ENCODE data around the gene CATSPER3. TPM values are rescaled to one million over a fixed set of nuclear protein-coding genes. Genes with fewer than 3 reads are reported as not detected.

Gene CATSPER3
- total RNA-seq, 1 donor from 2014 or later, result 0.33 TPM

DNA sequence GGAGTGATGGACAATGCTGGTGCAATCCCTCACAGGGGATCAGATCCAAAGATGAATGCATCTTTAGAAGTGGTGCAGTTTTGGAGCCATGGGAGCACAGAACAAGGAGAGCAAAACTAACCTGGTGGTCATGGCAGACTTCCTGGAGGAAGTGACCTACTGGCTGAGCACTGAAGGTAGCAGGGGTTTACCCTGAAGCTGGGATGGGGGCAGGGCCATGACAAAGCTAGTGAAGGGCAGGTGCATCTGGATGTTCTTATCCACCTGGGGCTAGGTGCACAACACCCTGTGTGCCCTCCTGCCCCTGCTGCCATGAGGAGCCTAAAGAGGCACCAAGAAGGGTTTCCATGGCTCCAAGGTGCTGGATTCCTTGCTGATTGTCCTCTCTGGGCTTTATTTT, 77.8 kb downstream of the CATSPER3 start:
- no peak for DNase-seq (ENCODE audit: low spot score)
- Mint-ChIP-seq H3K36me3 (ENCODE audit: low read depth, unreplicated experiment) (peaks cover 5% of the 10 kb centered on the region), H3K4me3 (ENCODE audit: unreplicated experiment) (no peak overlapping the region), H3K4me1 (ENCODE audit: unreplicated experiment) (no peaks in the 10 kb centered on the region), H3K27me3 (ENCODE audit: unreplicated experiment) (peaks cover 23% of the 10 kb centered on the region), H3K9me3 (ENCODE audit: unreplicated experiment) (no peaks in the 10 kb centered on the region), H3K27ac (ENCODE audit: unreplicated experiment) (no peak overlapping the region)
- TF ChIP-seq, protein P1, sequence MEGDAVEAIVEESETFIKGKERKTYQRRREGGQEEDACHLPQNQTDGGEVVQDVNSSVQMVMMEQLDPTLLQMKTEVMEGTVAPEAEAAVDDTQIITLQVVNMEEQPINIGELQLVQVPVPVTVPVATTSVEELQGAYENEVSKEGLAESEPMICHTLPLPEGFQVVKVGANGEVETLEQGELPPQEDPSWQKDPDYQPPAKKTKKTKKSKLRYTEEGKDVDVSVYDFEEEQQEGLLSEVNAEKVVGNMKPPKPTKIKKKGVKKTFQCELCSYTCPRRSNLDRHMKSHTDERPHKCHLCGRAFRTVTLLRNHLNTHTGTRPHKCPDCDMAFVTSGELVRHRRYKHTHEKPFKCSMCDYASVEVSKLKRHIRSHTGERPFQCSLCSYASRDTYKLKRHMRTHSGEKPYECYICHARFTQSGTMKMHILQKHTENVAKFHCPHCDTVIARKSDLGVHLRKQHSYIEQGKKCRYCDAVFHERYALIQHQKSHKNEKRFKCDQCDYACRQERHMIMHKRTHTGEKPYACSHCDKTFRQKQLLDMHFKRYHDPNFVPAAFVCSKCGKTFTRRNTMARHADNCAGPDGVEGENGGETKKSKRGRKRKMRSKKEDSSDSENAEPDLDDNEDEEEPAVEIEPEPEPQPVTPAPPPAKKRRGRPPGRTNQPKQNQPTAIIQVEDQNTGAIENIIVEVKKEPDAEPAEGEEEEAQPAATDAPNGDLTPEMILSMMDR (IDR thresholded peaks at IDR 0.05; ENCODE audit: unreplicated experiment), result no peak

DNA sequence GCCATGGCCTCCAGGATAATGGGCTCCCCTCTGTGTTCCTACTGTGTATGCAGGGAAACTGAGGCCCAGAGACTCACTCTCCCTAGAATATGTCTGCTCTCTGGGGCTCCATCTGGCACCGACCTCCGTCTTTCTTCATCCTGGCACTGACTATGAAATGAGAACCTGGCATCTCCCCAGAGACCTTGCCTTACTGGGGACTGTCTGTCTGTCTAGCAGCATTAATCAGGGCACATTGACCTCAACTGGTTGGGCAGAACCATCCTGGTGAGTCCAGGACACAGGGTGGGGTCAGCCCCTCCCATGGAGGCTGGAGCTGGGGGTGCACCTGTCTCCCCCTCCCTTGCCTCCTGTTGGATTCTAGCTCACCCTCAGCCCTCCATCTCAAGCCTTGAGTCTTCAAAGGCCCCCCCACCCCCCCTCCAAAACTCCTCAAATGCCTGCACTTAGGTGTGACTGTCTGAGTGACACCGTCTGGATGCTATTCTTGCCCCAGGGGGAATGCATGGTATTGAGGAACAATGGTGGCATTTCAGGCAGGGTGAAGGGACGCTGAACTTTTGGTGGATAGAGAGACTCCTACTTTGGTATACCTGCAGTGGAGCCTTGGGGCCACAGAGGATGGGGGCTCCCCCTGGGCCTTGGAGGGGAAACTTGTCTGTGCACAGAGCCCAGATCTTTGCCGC, 79.1 kb downstream of the CATSPER3 start:
- H3K9me3 Mint-ChIP-seq (ENCODE audit: unreplicated experiment), result no peaks in the 10 kb centered on the region
- H3K27me3 Mint-ChIP-seq (ENCODE audit: unreplicated experiment), result peaks cover 26% of the 10 kb centered on the region
- no peak overlapping the region for H3K27ac Mint-ChIP-seq (ENCODE audit: unreplicated experiment)
- TF ChIP-seq, protein P1 (IDR thresholded peaks at IDR 0.05; ENCODE audit: unreplicated experiment), result no peak
- peaks cover 5% of the 10 kb centered on the region for H3K4me1 Mint-ChIP-seq (ENCODE audit: unreplicated experiment)
- H3K4me3 Mint-ChIP-seq (ENCODE audit: unreplicated experiment), result no peak overlapping the region
- no peak for DNase-seq (ENCODE audit: low spot score)
- peaks cover 4% of the 10 kb centered on the region for H3K36me3 Mint-ChIP-seq (ENCODE audit: low read depth, unreplicated experiment)

DNA sequence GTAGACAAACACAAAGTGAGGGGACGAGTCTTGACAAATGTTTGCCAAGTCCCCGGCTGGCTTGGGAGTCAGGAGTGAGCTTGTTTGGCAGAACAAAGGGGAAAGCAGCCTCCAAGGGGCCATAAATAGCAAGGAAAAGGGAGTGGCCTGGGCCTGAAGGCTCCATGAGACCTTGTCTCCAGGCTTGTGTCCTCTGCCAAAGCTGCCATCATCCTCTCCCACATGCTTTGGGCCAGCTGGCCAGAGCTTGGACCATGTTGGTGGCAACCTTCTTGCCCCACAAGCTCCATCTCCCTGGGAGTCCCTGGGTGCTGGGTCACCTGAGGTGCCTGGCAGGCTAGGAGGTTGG, 79.6 kb downstream of the CATSPER3 start:
- Mint-ChIP-seq H3K9me3 (ENCODE audit: unreplicated experiment) (no peaks in the 10 kb centered on the region), H3K27ac (ENCODE audit: unreplicated experiment) (no peak overlapping the region), H3K36me3 (ENCODE audit: low read depth, unreplicated experiment) (peaks cover 4% of the 10 kb centered on the region), H3K27me3 (ENCODE audit: unreplicated experiment) (peaks cover 30% of the 10 kb centered on the region), H3K4me3 (ENCODE audit: unreplicated experiment) (no peak overlapping the region), H3K4me1 (ENCODE audit: unreplicated experiment) (peaks cover 5% of the 10 kb centered on the region)
- TF ChIP-seq, protein P1 (IDR thresholded peaks at IDR 0.05; ENCODE audit: unreplicated experiment), result no peak
- DNase-seq (ENCODE audit: low spot score), result no peak

DNA sequence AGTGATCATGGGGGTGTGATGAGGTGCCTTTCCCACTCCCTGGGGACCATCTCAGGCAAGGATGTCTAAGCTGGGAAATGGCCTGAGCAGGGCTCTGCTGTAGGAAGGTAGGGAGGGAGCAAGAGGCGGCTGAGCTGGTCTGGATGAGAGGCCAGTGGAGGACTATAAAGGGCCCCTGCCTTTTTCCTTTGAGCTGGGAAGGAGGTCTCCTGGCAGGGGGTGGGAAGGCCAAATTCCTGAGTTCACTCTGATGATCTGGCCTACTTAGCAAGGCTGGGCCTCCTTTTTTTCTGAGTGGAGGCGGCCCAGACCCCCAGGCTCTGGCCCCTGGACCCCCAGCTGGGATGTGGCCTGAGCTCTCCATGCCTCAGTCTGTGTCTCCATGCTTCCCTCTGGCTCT, 80.6 kb downstream of the CATSPER3 start:
- DNase-seq (ENCODE audit: low spot score), result no peak
- Mint-ChIP-seq H3K27me3 (ENCODE audit: unreplicated experiment) (peaks cover 27% of the 10 kb centered on the region), H3K4me3 (ENCODE audit: unreplicated experiment) (no peak overlapping the region), H3K9me3 (ENCODE audit: unreplicated experiment) (no peaks in the 10 kb centered on the region), H3K27ac (ENCODE audit: unreplicated experiment) (no peak overlapping the region), H3K4me1 (ENCODE audit: unreplicated experiment) (peaks cover 5% of the 10 kb centered on the region), H3K36me3 (ENCODE audit: low read depth, unreplicated experiment) (peaks cover 4% of the 10 kb centered on the region)
- TF ChIP-seq, protein P1 (IDR thresholded peaks at IDR 0.05; ENCODE audit: unreplicated experiment), result no peak

DNA sequence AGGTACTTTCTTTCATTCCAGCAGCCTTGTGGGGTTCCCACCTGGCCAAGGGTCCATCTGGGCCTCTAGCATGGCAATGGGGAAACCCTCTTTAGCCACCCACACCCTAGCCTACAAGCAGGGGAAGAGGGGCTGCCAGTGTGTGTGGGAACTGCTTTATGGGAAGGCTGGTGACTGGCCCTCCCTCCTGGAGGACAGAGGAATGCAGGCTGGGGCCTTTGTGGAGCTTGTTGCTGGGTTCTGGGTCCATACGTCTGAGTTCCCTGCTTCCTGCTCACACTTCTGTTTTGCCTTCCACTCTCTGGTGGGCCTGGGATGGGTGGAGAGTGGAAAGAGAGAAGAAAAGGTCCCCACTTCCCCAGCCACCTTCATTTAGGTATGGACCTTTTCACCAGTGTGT, 81.2 kb downstream of the CATSPER3 start:
- no peak for DNase-seq (ENCODE audit: low spot score)
- peaks cover 4% of the 10 kb centered on the region for H3K36me3 Mint-ChIP-seq (ENCODE audit: low read depth, unreplicated experiment)
- peaks cover 28% of the 10 kb centered on the region for H3K27me3 Mint-ChIP-seq (ENCODE audit: unreplicated experiment)
- H3K4me1 Mint-ChIP-seq (ENCODE audit: unreplicated experiment), result peaks cover 5% of the 10 kb centered on the region
- H3K4me3 Mint-ChIP-seq (ENCODE audit: unreplicated experiment), result no peak overlapping the region
- TF ChIP-seq, protein P1 (IDR thresholded peaks at IDR 0.05; ENCODE audit: unreplicated experiment), result no peak
- H3K27ac Mint-ChIP-seq (ENCODE audit: unreplicated experiment), result no peak overlapping the region
- H3K9me3 Mint-ChIP-seq (ENCODE audit: unreplicated experiment), result no peaks in the 10 kb centered on the region
